Adrenal gland (tissue), 12 donors: Measurements from ENCODE around the gene KLHL34. TPM values are rescaled to one million over a fixed set of nuclear protein-coding genes. Genes with fewer than 3 reads are reported as not detected.

Experiments
- polyA plus RNA-seq, 3 donors: library from polyadenylated mRNA; stranded (reverse); fragments of 200-250 nt in 2 of 3; fragments of 350-450 nt in 1 of 3; fragmentation: Illumina TruSeq in 1 of 3; extraction: RNeasy Lipid Tissue Mini Kit (QIAGEN cat#74804) in 1 of 3; gene quantifications; one replicate each; pipeline ENCODE4 v1.2.3, GENCODE V29; 2013 to 2014
- total RNA-seq, 9 donors: library from RNA; depleted of rRNA in 4 of 9; stranded (reverse); fragments of >200 nt in 4 of 9; fragments of 120-200 nt in 1 of 9; fragmentation: NEBNext Ultra II Directional in 1 of 9; extraction: Animal tissue kit (Norgen Biotek cat#: 25700) in 1 of 9; gene quantifications; one replicate each; pipeline versions ENCODE4 v1.1.0 to v1.2.4, GENCODE V29; 2013 to 2023
- donor health status: healthy with polysubstance abuse.
- donor health status: Bipolar disorder and iron deficiency.
- donor health status: DM: yes; HTN: yes; CAD: no.
- donor health status: DM: no; HTN: no; CAD: no.
- donor health status: DM: no; HTN: no; CAD: no.
- donor health status: DM: yes; HTN: yes; CAD: no.

The KLHL34 gene
- total and polyA plus RNA-seq, 12 donors = under 0.01 to 0.47 (median 0.04) TPM; not detected in 6

Other genes starting within 250 kb of the KLHL34 start
- not detected for gene SMPX, start 99.8 kb upstream of the KLHL34 start, total RNA-seq
- gene SMPX, start 99.8 kb upstream of the KLHL34 start, polyA plus RNA-seq = under 1 TPM in 1 of 3 donors, not detected in 2; 0.10 TPM
- gene MBTPS2, start 181.3 kb upstream of the KLHL34 start, total RNA-seq = 10 to 100 TPM; 10.6 to 23.8 (median 17.2) TPM
- 10 to 100 TPM in 1 of 3 donors, 1 to 10 TPM in 2; 2.1 to 25.2 (median 2.4) TPM for gene MBTPS2, start 181.3 kb upstream of the KLHL34 start, polyA plus RNA-seq
- 1 to 10 TPM; 1.2 to 3.7 (median 2.0) TPM for gene YY2, start 197.7 kb upstream of the KLHL34 start, total RNA-seq
- gene YY2, start 197.7 kb upstream of the KLHL34 start, polyA plus RNA-seq = 1 to 10 TPM; 1.3 to 1.9 (median 1.7) TPM